OCI-LY1 (cell line): Measurements from ENCODE around the gene EEIG1.

Experiments used
- CTCF ChIP-seq: fragments of 200-600 bp; sonication (generic), shearing (Covaris generic); IDR thresholded peaks from 2 replicates; pipeline ENCODE4 v1.5.1; 2017; ENCODE audit warnings: mild to moderate bottlenecking, antibody characterized with exemption, low read length, moderate library complexity, mixed read lengths
- EZH2 ChIP-seq: fragments of 200-600 bp; sonication (generic), shearing (Covaris generic); IDR thresholded peaks from 2 replicates; pipeline ENCODE4 v1.8.0; 2017; ENCODE audit warnings: borderline replicate concordance, mixed run types, mild to moderate bottlenecking, antibody characterized with exemption, low read length, moderate library complexity, mixed read lengths

DNA sequence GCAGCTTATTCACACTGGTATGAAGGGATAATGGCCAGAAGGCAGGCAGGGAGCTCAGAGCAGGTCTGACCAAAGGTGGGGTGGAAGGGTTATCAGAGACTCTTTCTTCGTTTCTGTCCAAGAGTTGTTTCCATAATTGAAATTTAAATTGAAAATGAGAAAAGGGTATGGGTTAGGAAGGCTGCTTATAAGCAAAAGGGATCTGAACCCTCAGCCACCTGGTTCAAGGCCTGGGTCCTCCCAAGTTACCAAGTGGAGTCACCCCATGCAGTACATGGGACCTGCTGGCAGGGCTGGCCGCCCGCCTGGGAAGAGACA, 17.8 kb downstream of the EEIG1 start:
- TF ChIP-seq CTCF: no peak
- TF ChIP-seq EZH2: no peak
